Measurements from ENCODE around the gene ACADVL.

ACADVL gene

DNA sequence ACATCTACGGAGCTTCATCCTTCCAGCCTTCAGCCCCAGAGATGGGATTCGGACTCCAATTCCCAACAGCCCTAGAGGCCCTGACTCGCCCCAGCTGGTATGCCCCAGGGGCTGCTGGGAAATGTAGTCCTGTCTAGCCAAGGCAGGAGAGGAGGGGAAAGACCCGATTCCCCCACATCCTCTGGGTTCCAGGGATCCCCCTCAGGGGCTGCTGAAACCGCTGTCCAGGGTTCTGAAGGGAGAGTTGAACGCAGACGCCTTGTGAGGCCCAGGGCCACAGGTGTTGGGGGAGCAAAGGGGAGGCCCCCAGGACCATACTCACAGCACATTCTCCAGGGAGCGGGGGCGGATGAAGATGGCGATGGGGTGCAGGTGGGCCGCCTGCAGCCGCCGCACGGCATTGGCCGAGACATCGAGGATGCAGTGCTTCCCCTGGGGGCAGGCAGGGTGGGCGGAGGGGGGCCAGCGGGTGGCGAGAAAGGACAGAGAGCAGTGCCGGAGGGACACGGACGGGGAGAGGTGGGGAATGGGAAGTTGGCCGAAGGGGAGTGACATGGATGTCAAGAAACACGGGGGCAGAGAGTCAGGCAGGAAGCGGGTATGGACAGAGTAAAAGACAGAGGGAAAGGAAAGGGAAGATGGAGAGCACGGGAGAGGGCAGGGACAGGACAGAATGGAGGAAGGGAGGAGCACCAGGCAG, 28.0 kb upstream of the ACADVL start:
- DNase-seq = peak; percentile 81

DNA sequence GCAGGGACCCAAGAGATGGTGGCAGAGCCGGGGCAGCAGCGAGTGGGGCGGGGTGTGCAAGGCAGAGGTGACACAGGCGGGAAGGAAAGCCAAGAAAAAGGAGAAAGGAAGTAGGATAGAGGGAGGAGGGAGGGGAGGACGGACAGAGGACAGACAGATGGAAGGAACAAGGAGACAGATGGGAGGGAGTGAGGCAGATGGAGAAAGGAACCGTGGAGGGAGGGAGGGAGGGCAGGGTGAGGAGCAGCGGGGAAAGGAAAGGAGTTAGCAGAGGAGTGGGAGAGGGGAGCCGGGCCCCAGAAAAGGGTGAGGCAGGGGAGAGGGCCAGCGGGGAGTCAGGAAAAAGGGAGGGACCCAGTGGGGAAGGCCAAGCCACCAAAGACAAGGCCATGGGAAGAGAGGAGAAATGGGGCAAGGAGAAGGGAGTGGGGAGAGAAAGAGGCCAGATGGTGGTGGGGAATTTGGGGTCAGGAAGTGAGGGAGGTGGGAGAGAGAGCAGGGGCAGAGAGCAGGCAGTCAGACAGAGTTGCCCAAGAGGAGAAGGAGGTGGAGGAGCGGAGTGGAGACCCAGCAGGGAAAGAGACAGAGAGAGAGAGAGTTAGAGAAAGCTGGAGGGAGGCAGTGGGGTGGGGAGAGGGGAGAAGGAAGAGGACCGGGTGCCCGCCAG, 27.3 kb upstream of the ACADVL start:
- DNase-seq = no peak

DNA sequence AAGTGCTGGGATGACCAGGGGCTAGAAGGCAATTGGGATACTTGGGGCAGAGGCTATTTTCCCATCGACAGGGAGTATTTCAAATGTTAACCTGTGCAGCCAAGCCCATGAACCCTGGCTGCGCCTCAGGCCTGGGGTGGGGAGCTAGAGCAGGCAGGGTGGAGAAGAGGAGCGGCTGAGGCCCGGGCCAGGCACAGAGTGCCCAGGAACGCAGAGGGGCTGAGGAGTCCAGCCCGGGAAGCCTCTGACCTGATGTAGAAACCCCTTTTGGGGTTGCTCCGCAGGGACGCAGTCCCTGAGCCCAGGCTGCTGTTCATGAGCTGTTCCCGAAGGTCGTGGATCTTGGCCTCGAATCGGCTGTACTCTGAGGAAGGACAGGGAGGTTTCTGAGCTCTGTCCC, 23.8 kb upstream of the ACADVL start:
- DNase-seq = no peak

DNA sequence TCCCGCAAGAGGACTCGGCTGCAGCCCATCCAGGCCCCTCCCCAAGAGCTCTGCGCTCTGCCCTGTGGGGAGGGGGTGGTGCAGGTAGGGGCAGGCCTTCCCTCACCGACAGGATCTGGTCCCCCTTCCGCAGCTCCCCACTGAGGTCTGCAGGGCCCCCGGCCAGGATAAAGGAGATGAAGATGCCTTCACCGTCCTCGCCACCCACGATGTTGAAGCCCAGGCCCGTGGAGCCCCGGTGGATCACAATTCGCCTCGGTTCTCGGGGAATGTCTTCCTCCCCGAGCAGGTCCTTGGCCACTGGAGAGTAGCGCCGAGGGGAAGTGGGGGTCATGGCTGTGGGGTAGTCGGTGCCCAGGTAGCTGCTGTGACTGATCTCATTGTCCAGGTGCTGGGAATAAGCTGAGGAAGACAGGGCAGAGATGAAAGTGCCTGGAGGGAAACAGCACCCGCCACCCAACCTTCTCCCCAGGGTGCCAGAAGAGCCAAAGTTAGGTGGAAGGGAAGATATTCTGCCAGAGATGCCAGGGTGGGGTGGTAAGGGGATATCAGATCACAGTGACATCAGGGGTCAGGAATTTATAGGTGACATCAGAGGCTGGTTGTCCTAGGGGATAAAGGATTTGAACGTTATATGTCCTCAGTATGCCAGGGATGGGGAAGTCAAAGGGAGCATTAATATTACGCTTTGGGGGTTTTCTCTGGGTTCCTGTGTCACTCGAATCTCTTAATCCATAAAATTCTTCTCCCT, 22.9 kb upstream of the ACADVL start:
- no peak for DNase-seq

DNA sequence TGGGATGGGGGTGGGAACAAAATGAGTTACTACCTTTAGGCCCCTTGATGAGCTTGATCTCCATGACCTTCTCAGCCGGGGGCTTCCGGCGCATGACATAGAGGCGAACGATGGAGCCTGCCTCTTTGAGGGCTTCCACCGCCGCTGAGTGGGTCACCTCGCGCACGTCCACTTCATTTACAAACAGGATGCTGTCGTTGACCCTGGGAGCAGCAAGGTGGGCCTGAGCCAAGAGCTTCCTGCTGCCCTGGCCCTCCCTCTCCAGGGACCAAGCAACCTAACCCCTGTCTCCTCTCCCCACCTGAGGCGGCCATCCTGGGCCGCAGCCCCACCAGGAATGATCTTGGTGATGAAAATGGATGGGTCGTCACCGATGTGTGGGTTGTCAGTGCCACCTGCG, 16.3 kb upstream of the ACADVL start:
- no peak for DNase-seq

DNA sequence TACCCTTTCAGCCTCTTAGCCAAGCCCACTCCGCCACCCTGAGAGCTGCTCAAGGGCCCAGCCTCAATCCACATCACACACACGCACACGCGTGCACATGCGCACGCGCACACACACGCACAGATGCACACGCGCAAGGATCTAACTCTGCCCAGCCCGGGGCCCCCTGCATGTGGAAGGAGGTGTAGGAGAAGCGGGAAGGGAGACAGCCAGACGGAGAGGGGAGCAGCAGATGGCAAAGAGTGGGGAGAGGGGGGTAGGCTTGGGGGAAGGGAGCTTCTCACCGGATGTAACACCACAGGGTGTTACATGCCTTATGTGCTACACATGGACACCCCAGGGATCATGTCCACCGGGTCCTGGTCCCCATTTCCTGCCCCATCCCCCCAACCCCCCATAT, 15.4 kb upstream of the ACADVL start:
- no peak for DNase-seq

DNA sequence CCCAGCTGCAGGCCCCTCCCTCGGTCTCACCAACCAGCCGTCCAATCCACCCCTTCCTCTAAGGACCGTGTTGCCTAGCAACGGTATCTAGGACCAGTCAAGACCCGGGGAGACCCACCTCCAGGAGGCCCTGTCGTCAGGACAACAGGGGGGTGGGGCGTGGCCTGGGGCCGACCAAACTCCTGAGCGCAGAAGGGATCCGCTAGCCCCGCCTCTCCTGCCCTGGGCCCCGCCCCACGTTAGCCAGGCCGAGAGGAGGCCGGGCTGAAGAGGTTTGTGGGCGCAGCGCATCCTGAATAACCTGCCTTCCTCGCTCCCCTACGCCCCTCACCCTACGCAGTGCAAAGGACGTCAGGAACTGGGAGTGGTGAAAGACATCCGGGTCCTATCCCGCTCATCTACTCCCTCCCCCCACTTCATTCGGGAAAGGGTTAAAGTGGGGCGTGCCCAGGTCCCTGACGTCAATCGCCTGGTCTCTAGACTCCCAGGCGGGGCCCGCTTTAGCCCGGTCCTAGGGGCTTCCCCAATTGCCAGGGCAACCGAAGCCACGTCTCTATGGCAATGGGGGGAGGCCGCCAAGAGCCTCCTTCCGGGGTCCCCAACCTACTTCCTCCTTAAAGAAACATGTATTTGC, 14.8 kb upstream of the ACADVL start:
- no peak for DNase-seq

DNA sequence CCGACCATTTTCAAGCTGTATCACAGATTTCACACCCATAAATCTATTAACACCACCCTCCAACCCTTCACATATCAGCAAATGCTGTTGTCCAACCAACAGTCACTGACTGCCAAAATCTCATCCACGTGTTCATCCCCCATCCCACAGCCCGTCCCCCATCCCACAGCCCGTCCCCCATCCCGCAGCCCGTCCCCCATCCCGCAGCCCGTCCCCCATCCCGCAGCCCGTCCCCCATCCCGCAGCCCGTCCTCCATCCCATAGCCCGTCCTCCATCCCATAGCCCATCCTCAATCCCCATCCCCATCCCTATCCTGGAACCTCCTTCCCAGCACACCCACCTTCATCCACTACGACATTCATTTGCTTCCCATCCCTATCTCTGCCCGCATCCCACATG, 14.2 kb upstream of the ACADVL start:
- no peak for DNase-seq

DNA sequence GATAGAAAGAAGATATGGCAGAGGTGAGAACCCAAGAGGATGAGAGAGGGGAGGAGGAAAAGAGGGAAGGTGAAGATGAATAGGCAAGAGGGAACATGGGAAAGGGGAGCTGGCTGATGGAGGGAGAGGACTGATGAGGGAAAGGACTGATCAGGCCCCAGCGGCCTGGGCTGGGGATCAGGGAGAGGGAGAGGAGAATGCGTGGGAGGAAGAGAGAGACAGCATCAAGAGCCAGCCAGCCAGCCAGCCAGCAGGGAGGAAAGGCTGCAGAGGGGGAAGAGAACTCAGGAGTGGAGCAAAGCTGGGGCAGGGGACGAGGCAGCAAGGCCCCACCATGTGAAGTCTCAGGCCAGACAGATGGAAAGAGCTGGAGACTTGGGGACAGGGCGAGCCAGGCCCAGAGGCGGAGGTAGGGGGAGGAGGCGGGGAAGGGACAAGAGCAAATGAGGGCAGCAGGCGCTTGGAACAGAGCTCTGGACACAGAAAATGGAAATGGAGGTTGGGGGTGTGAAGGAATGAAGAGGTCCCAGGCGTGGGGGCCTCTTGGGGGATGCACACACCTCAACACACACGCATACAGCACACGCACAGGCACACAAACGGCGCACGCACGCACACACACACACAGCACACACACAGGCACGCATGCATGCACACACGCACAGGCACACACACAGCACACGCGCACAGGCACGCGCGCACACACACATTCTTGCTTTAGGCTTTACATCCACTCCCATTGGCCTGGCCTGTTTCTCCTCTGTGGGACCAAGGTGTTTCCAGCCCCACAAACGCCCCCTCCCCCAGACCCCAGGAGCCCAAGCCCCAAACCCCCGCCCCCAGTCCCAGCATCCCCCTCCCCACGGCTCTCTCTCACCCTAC, 12.4 kb upstream of the ACADVL start:
- no peak for DNase-seq

DNA sequence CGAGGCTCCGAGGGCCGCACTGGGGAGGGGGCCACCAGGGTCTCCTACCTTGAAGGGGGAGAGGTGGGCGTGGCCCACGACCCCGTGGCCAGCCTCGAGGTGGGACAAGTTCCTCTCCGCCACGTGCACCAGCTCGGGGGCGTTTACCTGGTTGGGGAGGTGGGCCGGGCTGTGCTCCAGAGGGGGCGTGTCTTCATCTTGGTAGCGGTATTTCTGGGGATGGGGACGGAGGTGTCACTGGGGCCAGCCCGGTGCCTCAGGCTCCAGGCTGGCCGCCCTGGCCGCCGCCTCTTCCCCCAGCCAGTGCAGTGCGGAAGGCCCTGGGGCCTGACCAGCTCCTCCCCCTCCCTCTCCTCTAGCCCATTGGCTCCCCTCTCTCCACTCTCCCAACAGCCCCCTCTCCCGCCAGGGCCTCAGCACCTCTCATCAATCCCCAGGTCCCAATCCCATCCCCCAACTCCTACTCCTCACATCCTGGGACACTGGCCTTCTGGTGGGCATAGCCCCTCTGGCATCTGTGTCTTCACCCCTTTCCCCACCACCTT, 11.6 kb upstream of the ACADVL start:
- no peak for DNase-seq

DNA sequence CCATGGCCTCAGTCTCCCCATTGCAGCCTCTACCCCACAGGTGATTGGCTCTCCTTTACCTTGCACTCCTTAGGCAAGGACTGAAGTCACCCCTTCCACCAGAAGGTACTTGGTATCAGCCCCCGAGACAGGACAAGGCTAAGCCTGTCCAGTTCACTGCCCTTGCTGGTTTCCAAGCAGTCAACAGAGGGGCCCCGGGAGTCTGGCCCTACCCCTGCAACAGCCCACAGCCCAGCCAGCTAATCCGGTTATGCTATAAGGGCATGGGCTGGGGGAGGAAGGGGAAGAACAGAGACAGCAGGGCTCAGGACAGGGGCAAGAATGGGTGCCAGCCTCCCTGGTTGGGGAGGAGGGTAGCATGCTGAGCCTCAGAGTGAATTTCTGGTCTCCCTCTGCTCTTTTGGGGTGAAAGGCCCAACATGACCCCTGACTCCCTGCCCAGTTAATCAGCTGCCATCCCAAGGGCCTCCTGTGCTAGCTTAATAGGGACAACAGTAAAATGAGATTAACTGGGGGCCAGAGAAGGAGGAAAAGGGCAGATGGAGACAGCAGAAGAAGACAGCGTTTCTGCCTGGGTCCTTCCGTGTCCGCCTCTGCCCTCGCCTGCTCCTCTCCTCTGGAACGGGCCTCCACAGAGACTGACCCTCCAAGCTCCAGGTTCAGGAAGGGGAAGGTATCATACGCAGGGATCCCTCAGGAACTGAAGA, 10.8 kb upstream of the ACADVL start:
- DNase-seq = no peak

DNA sequence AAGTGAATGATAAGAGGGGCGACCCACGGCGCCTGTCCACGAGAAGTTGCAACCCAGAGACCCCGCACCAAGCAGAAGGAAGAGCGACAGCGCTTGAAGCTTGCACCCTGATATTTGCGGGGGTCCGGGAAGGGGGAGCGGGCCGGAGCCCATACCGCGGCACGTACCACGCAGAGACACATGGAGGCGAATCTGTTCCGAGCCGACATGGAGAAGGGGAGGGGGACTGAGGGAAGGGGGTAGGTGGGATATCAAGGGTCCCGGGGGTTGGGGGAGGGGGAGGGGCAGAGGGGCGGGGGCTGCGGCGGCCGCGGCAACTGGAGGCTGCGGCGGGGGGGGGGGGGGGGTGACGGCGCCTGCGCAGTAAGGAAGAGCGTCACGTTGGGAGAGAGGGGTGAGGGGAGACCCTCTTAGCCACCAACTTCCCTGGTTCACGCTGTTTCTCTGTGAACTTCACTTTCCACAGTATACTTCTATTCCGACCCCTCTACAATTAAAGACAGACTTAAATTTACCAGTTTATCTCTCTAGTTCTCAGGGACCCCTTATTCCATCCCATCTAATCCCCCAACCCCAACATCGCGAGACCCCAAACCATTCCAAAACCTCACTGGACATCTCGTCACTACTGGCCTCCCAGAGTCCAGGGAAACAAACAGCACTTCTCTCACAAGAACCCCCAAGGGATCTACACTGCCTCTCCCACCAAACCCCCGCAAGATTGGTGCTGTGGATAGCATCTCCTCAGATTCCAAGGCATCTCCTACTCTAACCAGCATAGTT, 8.1 kb upstream of the ACADVL start:
- DNase-seq = no peak

DNA sequence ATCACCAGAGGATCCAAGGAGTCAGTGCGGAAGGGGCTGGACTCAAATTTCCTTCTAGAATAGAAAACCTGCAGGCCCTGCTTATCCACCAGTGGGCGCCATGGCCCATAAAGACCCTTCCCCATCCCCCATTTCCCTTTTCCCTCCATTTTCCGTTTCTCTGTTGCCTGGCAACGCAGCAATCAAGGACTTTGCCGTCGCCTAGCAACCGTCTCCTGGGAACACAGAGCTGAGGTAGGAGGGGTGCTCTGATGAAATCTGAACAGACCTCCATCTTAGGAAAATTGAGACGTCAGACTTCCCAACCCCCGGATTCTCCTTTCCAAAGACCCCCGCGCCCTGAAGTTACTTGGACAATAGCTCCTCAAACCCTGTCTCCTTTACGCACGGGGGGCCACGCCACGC, 5.8 kb upstream of the ACADVL start:
- peak; percentile 77 for DNase-seq

DNA sequence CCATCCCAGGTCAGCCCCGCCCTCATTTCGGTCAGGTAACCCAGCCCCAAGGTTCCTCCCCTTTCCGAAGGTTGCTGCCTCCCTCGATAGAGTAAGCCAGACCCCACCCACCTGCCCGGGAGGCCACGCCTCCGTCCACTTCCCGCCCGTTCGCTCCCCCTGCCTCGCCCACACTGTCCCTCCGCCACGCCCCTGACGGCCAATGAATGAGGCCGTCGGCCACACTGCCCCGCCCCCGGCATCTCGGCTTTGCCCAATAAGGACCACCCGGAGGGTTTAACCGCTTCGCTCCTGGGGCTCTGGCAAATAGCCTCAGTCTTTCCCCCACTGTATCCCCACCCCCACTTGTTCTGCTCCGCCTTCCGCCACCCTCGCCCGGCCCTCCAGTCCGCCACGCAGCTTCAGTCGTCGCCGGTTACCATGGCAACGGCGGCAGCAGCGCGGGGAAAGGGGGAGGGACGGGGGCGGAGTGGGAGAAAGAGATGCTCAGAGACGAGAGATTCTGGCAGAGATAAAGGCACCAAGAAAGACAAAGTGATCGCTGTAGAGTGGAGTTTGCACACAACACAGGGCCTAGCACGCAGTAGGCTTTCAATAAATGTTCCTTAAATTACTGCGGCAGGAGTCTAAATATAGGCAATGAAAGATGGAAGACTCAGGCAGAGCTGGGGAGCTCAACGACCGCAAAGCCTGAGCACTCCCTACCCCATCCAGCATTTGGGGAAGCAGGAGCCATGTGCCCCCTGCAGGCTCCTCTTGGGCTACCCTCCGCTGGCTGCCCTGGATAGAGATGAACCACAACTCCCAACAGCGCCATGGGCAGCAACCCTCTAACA, 5.2 kb upstream of the ACADVL start:
- peak; percentile 95 for DNase-seq

DNA sequence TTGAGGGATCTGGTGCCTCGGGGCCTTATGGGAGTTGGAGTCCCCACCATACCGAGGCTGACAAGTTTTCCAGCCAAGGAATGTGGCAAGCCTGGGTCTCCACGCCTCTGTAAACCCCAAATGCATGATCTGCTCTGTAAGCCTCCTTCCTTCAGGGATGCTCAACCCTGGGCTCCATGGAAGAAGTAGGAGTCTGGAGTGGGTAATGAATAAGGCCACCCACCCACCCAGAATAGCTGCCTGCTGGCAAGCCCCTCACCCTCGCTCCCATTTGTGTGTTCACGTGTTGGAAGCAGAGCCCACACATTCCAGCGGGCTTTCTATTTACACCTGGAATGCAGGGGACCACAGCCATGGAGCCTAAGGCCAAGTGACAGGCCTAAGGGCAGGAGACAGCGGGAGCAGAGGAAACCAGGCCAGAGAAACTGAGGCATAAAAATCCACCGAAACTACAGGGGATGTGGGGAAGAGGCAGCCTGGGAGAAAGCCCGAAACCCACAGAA, 4.6 kb upstream of the ACADVL start:
- no peak for DNase-seq

DNA sequence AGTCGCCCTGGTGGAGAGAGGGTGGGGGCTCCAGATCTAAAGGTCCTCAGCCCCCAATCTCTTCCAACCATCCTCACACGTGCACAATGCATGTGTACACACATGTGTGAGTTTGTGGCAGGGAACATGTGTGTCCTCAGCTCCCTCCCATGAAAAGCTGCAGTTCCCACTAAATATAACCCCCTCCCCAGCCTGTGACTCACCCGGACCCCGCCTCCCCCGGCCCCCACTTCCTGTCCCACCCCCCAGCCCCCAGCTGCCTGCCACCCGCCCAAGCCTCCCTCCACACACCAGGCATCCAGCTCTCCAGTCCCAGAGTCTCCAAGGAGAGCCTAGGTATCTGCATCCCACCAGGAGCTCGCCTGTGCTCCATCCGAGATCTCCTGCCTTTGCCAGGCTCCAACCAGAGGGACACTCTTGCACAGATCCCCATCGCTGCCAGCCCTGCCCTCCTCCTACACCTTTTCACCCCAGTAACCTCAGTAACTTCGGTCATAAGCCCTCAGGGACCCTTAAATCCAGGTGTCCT, 4.0 kb upstream of the ACADVL start:
- DNase-seq = no peak

DNA sequence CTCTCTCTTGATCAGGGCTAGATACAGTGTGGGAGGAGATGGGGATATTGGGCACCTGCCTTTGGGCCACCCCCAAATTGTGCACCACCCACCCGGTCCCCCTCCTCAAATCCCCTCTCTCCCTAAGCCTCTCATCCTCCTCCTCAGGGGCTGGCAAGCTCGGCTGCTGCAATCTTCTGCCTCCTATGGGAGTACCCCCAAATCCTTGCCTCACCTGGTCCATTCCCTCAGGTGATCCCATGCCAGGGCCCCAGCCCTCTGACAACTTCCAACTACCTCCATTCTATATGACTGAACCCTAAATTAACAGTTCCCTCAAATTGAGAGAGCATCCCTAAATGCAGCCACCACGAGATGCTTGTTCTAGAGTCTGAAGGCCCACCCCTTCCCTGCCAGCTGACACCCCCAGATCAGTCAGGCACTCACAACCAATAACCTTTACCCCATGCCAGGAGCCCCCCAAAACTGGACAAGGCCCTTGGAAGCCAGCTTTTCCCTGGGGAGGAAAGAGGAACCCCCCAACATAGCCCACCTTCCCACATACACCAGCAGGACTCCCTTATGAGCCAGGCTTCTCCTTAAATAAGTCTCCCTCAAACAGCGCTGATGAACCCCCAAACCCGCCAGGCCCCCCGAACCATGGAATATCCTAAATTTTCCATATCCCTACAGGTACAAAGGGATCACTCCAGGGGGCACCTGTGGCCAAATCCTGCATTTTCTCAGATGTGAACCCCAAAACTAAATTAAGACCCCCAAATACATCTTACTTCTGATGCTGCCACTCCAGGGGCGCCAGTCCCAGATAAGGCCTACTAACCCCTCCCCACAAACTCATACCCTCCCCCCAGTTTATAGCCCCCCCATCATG, 3.3 kb upstream of the ACADVL start:
- no peak for DNase-seq

Measured in 8988T (cell line).